PC-3 (cell line): ENCODE measurements around the gene AP1M2. TPM values are rescaled to one million over a fixed set of nuclear protein-coding genes. Genes with fewer than 3 reads are reported as not detected.

Experiments
- ATAC-seq: fragments of 200-7000 bp; cut with Tn5 transposase; 2 replicates; pipeline ENCODE4 v1.9.1; 2020; ENCODE audit warnings: mild to moderate bottlenecking, moderate library complexity
- BruUV-seq: library from RNA; stranded (reverse); fragments of 400-500 nt; replicated peaks from 2 replicates; lab custom pipeline; 2021; lab: Mats Ljungman, UMichigan
- CTCF ChIA-PET: fragments of 300-600 bp; sonication (Branson Sonifier 250); formaldehyde crosslinking; loops from one replicate; lab custom pipeline; 2022; ENCODE audit warnings: antibody characterized with exemption; lab: Charles Lee
- POLR2A ChIA-PET: fragments of 300-600 bp; sonication (Branson Sonifier 250); formaldehyde crosslinking; loops from one replicate; lab custom pipeline; 2022; ENCODE audit warnings: antibody characterized with exemption; ENCODE audit not compliant: unreplicated experiment; lab: Charles Lee
- DNase-seq: peaks from one replicate; pipeline ENCODE4 v3.0.0-alpha.2; 2015
- H2AFZ ChIP-seq: fragments of 300-600 bp; sonication (generic); 2 replicates; pipeline ENCODE4 v1.6.0; 2016; ENCODE audit warnings: antibody characterized with exemption, low read length
- H3F3A ChIP-seq: fragments of 300-600 bp; sonication (generic); one replicate; pipeline ENCODE4 v1.6.0; 2017; ENCODE audit warnings: antibody characterized with exemption, low read length, control low read depth, mild to moderate bottlenecking; ENCODE audit not compliant: unreplicated experiment
- H3K27ac ChIP-seq: fragments of 300-600 bp; sonication (generic); 2 replicates; pipeline ENCODE4 v1.5.1; 2016; ENCODE audit warnings: mild to moderate bottlenecking, low read length
- H3K27me3 ChIP-seq: fragments of 300-600 bp; sonication (generic); 2 replicates; pipeline ENCODE4 v1.6.1; 2016; ENCODE audit warnings: low read length, mixed read lengths
- H3K36me3 ChIP-seq: fragments of 300-600 bp; sonication (generic); 2 replicates; pipeline ENCODE4 v1.6.1; 2016; ENCODE audit warnings: low read depth, mixed run types, low read length, mixed read lengths
- H3K4me1 ChIP-seq: fragments of 300-600 bp; sonication (generic); 2 replicates; pipeline ENCODE4 v1.5.1; 2016; ENCODE audit warnings: low read length; ENCODE audit not compliant: insufficient read depth
- H3K4me2 ChIP-seq: fragments of 300-600 bp; sonication (generic); 2 replicates; pipeline ENCODE4 v1.6.0; 2016; ENCODE audit warnings: low read length
- H3K4me3 ChIP-seq: fragments of 300-600 bp; sonication (generic); 2 replicates; pipeline ENCODE4 v1.5.1; 2016; ENCODE audit warnings: mild to moderate bottlenecking, low read length, mixed read lengths
- H3K79me2 ChIP-seq: fragments of 300-600 bp; sonication (generic); 2 replicates; pipeline ENCODE4 v1.6.1; 2017; ENCODE audit warnings: low read length, mixed read lengths
- H3K9ac ChIP-seq: fragments of 300-600 bp; sonication (generic); 2 replicates; pipeline ENCODE4 v1.6.0; 2016; ENCODE audit warnings: mild to moderate bottlenecking, low read length
- H3K9me2 ChIP-seq: fragments of 300-600 bp; sonication (generic); replicated peaks from 2 replicates; pipeline ENCODE4 v1.6.1; 2016; ENCODE audit warnings: mixed run types, low read length, mixed read lengths
- H3K9me3 ChIP-seq: fragments of 300-600 bp; sonication (generic); 2 replicates; pipeline ENCODE4 v1.6.1; 2016; ENCODE audit warnings: low read length, mixed read lengths
- H4K20me1 ChIP-seq: fragments of 300-600 bp; sonication (generic); 2 replicates; pipeline ENCODE4 v1.6.1; 2016; ENCODE audit warnings: low read length, mixed read lengths
- EZH2 ChIP-seq: fragments of 300-600 bp; sonication (generic); IDR thresholded peaks from one replicate; pipeline ENCODE4 v1.6.1; 2017; ENCODE audit warnings: antibody characterized with exemption, mild to moderate bottlenecking, low read length; ENCODE audit not compliant: unreplicated experiment
- EZH2phosphoT487 ChIP-seq: fragments of 300-600 bp; sonication (generic); IDR thresholded peaks from 2 replicates; pipeline ENCODE4 v1.6.1; 2018; ENCODE audit warnings: mild to moderate bottlenecking, antibody characterized with exemption, low read length, borderline replicate concordance
- intact Hi-C: fragments of 100-400 bp; cut with micrococcal nuclease; formaldehyde crosslinking; loops from 2 replicates; pipeline ENCODE4 v1.9.0; 2023
- total RNA-seq: library from RNA; depleted of rRNA; stranded (reverse); fragments of >200 nt; gene quantifications from 2 replicates; pipeline ENCODE4 v1.2.3, GENCODE V29; 2014
- TF ChIP-seq, protein P1 (sequence below): fragments of 300-600 bp; sonication (generic); conservative IDR thresholded peaks from 2 replicates; pipeline ENCODE4 v1.5.1; 2017; ENCODE audit warnings: antibody characterized with exemption, low read depth, mild to moderate bottlenecking, low read length

The AP1M2 gene
- total RNA-seq, 1 experiment from 2014 or later: 50.0 TPM

- H3F3A ChIP-seq: no peaks in the 10 kb centered on the region
- ATAC-seq (no peak), DNase-seq (no peak)
- no peaks in the 10 kb centered on the region for H3K27me3 ChIP-seq
- ChIA-PET POLR2A (no interaction called here), CTCF (interaction anchor here (0.6 kb wide), 1 partner anchor 50 kb away, joined by 6 read pairs; no protein-coding TSS in a partner anchor)
- H3K36me3 ChIP-seq: peaks cover 49% of the 10 kb centered on the region
- H3K9me2 ChIP-seq: no peaks in the 10 kb centered on the region
- H3K79me2 ChIP-seq: no peaks in the 10 kb centered on the region
- intact Hi-C loops: no loop called here
- no peaks in the 10 kb centered on the region for H3K9me3 ChIP-seq
- no peaks in the 10 kb centered on the region for H4K20me1 ChIP-seq
- no peak overlapping the region for H3K4me2 ChIP-seq
- H2AFZ ChIP-seq: no peak overlapping the region
- TSS peak; percentile 22 for BruUV-seq
- no peak overlapping the region for H3K4me3 ChIP-seq
- H3K27ac ChIP-seq: no peak overlapping the region
- no peak overlapping the region for H3K9ac ChIP-seq
- H3K4me1 ChIP-seq: no peaks in the 10 kb centered on the region
- TF ChIP-seq EZH2phosphoT487 (no peak), EZH2 (no peak)
- TF ChIP-seq, protein P1, sequence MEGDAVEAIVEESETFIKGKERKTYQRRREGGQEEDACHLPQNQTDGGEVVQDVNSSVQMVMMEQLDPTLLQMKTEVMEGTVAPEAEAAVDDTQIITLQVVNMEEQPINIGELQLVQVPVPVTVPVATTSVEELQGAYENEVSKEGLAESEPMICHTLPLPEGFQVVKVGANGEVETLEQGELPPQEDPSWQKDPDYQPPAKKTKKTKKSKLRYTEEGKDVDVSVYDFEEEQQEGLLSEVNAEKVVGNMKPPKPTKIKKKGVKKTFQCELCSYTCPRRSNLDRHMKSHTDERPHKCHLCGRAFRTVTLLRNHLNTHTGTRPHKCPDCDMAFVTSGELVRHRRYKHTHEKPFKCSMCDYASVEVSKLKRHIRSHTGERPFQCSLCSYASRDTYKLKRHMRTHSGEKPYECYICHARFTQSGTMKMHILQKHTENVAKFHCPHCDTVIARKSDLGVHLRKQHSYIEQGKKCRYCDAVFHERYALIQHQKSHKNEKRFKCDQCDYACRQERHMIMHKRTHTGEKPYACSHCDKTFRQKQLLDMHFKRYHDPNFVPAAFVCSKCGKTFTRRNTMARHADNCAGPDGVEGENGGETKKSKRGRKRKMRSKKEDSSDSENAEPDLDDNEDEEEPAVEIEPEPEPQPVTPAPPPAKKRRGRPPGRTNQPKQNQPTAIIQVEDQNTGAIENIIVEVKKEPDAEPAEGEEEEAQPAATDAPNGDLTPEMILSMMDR: no peak
Observed at GRCh38 chr19:10555610-10555973, 31.5 kb downstream of the AP1M2 start.

DNA sequence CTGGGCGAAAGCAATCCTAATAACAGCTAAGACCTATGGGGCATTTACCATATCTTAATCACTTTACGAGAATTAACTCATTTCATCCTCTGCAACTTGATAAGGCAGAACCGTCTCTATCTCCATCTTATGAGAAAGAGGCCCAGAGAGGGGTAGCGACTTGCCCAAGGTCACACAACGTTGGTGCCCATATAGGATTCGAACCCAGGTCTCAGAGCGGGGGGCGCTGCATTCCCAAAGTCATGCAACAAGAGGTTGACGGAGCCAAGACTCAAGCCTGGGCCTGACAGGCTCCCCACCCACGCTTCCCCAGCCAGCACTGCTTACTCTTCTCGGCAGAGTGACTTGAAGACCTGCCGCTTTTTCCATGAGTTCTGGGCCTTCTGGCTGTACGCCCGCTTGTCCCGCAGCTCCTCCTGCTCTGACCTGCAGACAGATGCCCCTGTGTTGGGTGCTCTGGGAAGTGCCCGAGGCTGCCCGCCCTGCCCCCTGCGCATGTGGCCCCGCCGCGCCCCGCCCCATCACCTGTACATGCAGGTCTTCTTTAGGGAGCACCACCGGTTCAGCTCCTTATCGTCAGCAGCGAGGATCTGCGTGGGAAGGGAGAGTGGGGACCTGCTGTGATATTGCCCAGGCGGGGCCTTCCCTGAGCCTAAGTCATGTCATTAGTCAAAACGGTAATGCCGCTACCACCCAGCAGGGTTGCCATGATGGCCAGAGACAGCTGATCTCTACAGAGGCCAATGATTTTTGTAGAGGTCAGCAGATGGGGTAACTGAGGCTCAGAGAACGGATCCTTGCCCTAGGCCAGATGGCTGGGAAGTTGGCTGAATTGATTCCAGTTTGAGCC, 32.1 kb downstream of the AP1M2 start:
- Histone ChIP-seq H3K27ac (no peak overlapping the region), H3F3A (no peaks in the 10 kb centered on the region), H3K9me3 (no peaks in the 10 kb centered on the region), H3K4me3 (no peak overlapping the region), H3K4me1 (no peaks in the 10 kb centered on the region), H3K9me2 (no peaks in the 10 kb centered on the region), H3K9ac (no peak overlapping the region), H3K27me3 (no peaks in the 10 kb centered on the region), H4K20me1 (no peaks in the 10 kb centered on the region), H3K36me3 (peaks cover 47% of the 10 kb centered on the region), H2AFZ (no peak overlapping the region), H3K79me2 (no peaks in the 10 kb centered on the region), H3K4me2 (no peak overlapping the region)
- POLR2A ChIA-PET: interaction anchor here (0.6 kb wide), 1 partner anchor 13 kb away, joined by 3 read pairs; no protein-coding TSS in a partner anchor
- intact Hi-C loops: no loop called here
- no peak for ATAC-seq
- DNase-seq: no peak
- TF ChIP-seq EZH2: no peak
- BruUV-seq: no TSS peak
- CTCF ChIA-PET: no interaction called here

DNA sequence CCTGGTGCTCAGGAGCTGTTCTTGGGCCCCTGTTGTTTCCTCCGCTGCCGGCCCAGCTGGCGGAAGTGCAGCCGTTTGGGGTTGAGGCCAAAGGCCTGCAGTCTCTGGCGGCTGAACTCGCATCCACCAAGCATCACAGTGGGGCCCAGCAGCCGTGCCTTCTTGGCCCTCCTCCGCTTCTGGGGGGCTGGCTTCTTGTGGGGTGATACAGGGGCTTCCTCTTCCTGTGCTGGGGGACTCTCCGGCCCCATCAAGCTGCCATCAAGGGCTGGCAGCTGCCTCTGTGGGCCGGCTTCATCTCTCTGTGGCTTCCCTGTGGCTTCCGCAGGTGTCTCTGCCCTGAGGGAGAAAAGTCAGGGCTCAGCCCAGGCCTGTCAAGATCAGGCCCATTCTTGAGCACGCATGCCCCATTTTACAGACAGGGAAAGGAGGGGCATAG, 33.1 kb downstream of the AP1M2 start:
- DNase-seq (no peak), ATAC-seq (no peak)
- H3K27ac ChIP-seq: no peak overlapping the region
- H3K36me3 ChIP-seq: peaks cover 38% of the 10 kb centered on the region
- H3K9ac ChIP-seq: no peak overlapping the region
- H3F3A ChIP-seq: no peaks in the 10 kb centered on the region
- no peaks in the 10 kb centered on the region for H3K27me3 ChIP-seq
- intact Hi-C loops: no loop called here
- no peaks in the 10 kb centered on the region for H4K20me1 ChIP-seq
- ChIA-PET CTCF (no interaction called here), POLR2A (no interaction called here)
- H3K4me2 ChIP-seq: no peak overlapping the region
- no peak overlapping the region for H2AFZ ChIP-seq
- H3K9me3 ChIP-seq: no peaks in the 10 kb centered on the region
- no peak overlapping the region for H3K4me3 ChIP-seq
- TF ChIP-seq EZH2phosphoT487 (no peak), EZH2 (no peak)
- TF ChIP-seq, protein P1: no peak
- H3K79me2 ChIP-seq: no peaks in the 10 kb centered on the region
- H3K9me2 ChIP-seq: no peaks in the 10 kb centered on the region
- BruUV-seq: no TSS peak
- H3K4me1 ChIP-seq: no peaks in the 10 kb centered on the region
